Measurements from ENCODE around the gene GNB4. TPM values are rescaled to one million over a fixed set of nuclear protein-coding genes. Genes with fewer than 3 reads are reported as not detected.
A peak's percentile ranks its signal among the peaks of the same experiment; 100 is the strongest.

Gene GNB4
- total and polyA plus RNA-seq, 2 donors (not counting 3 experiments of a cell fraction or from before 2014, with no cell fraction given), result 30.3 to 62.6 TPM

DNA sequence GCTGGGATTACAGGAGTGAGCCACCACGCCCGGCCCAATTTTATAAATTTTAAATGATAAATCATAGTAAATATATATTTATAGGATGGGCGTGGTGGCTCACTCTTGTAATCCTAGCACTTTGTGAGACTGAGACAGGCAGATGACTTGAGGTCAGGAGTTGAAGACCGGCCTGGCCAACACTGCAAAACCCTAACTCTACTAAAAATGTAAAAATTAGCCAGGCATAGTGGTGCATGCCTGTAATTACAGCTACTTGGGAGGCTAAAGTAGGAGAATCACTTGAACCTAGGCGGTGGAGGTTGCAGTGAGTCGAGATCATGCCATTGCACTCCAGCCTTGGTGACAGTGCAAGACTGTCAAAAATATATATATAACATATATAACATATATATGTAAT, 77.3 kb downstream of the GNB4 start:
- TF ChIP-seq JUN (IDR thresholded peaks at IDR 0.05; ENCODE audit: borderline replicate concordance, insufficient read depth, insufficient read length, low read depth) (no peak), FOS (IDR thresholded peaks at IDR 0.05; ENCODE audit: borderline replicate concordance, insufficient read depth, low read length) (no peak), MYC (IDR thresholded peaks at IDR 0.05; ENCODE audit: low read depth, low read length) (no peak), POLR2AphosphoS5 (IDR thresholded peaks at IDR 0.05; ENCODE audit: insufficient read depth, low read depth, low read length) (no peak), EZH2 (IDR thresholded peaks at IDR 0.05; ENCODE audit: borderline replicate concordance, low read depth, low read length, severe bottlenecking) (no peak), CTCF (IDR thresholded peaks at IDR 0.05; ENCODE audit: extremely low read depth in 1 of 2, insufficient read depth in 1 of 2, low read depth in 1 of 2, low read length in 2 of 2) (no peak), POLR2A (IDR thresholded peaks at IDR 0.05; ENCODE audit: low read depth, low read length) (no peak)
- dilution Hi-C loops (cut with MboI; ENCODE audit: extremely low pct_ligation_motif_present, low sequenced_read_pairs), result no loop called here
- Histone ChIP-seq H3K4me1 (ENCODE audit: control insufficient read depth, extremely low read depth, insufficient read depth, low read length) (no peaks in the 10 kb centered on the region), H3K4me2 (ENCODE audit: insufficient read depth, low read length) (no peak overlapping the region), H3K27me3 (ENCODE audit: control insufficient read depth in 2 of 2, insufficient read depth in 2 of 2, low read length in 2 of 2) (no peaks in the 10 kb centered on the region), H3K9ac (replicated peaks; ENCODE audit: extremely low read depth, insufficient read depth, low read length) (no peak overlapping the region), H3K9me1 (replicated peaks; ENCODE audit: control insufficient read depth, extremely low read depth, insufficient read depth, low read length) (no peaks in the 10 kb centered on the region), H3K27ac (ENCODE audit: insufficient read depth, low read depth, low read length) (no peak overlapping the region), H2AFZ (ENCODE audit: low read depth, low read length) (no peak overlapping the region), H3K4me3 (replicated peaks in 1 of 3; ENCODE audit: insufficient read depth in 1 of 3, low read depth in 1 of 3, low read length in 3 of 3) (no peak overlapping the region), H4K20me1 (replicated peaks; ENCODE audit: control insufficient read depth, extremely low read depth, insufficient read depth, low read length) (no peaks in the 10 kb centered on the region), H3K9me3 (replicated peaks; ENCODE audit: control insufficient read depth, insufficient read depth, low read length) (no peaks in the 10 kb centered on the region), H3K79me2 (ENCODE audit: control insufficient read depth, insufficient read depth, low read length) (no peaks in the 10 kb centered on the region), H3K36me3 (ENCODE audit: control insufficient read depth in 2 of 2, extremely low read depth in 1 of 2, insufficient read depth in 2 of 2, low read length in 2 of 2) (peaks cover 0 to 9% of the 10 kb centered on the region in 2 experiments)
- ChIA-PET CTCF (interaction anchor here (1.0 to 1.3 kb wide), 3 partner anchors 10 to 12 kb away, joined by 3 to 5 read pairs (median 3); no protein-coding TSS in a partner anchor), POLR2A (no interaction called here)
- intact Hi-C loops (cut with micrococcal nuclease), result no loop called here
- DNase-seq (ENCODE audit: low read depth, low spot score), result no peak
- BruUV-seq (replicated peaks), result no TSS peak
- FAIRE-seq, result peak; percentile 21

Data from endothelial cell of umbilical vein (primary cell).